Endothelial cell of umbilical vein (primary cell): Measurements from ENCODE around the gene EHF. TPM values are rescaled to one million over a fixed set of nuclear protein-coding genes. Genes with fewer than 3 reads are reported as not detected.

Source experiments
- BruUV-seq: library from RNA; stranded (reverse); fragments of 400-500 nt; replicated peaks from 2 replicates; lab custom pipeline; 2021; lab: Mats Ljungman, UMichigan
- CTCF ChIA-PET: fragments of 300-600, 350-600 bp; sonication (Branson Sonifier 250); formaldehyde crosslinking; loops from one replicate; lab custom pipeline; 2021; ENCODE audit warnings: antibody characterized with exemption, inconsistent platforms; lab: Charles Lee
- POLR2A ChIA-PET: fragments of 300-600, 350-600 bp; sonication (Branson Sonifier 250); formaldehyde crosslinking; loops from one replicate; lab custom pipeline; 2021; ENCODE audit warnings: antibody characterized with exemption, inconsistent platforms; lab: Charles Lee
- DNase-seq: peaks from one replicate; pipeline ENCODE4 v3.0.0-alpha.2; 2011; ENCODE audit warnings: low read depth, low spot score
- FAIRE-seq: peaks from 2 replicates; lab custom pipeline; 2011; peaks lifted over from hg19 to GRCh38; lab: Jason Lieb, UNC
- H2AFZ ChIP-seq: 2 replicates; pipeline ENCODE4 v1.6.0; 2012; ENCODE audit warnings: low read depth, low read length, control low read depth, inconsistent platforms
- H3K27ac ChIP-seq: 2 replicates; pipeline ENCODE4 v1.5.1; 2011; ENCODE audit warnings: low read depth, mild to moderate bottlenecking, control low read depth, low read length, moderate library complexity; ENCODE audit not compliant: insufficient read depth
- H3K27me3 ChIP-seq, 2 experiments: 2 replicates each; pipeline versions ENCODE4 v1.6.0 to v1.6.1; 2011; ENCODE audit warnings: low read length in 2 of 2, mixed read lengths in 1 of 2; ENCODE audit not compliant: control insufficient read depth in 2 of 2, insufficient read depth in 2 of 2
- H3K36me3 ChIP-seq, 2 experiments: 2 replicates in 1 of 2; 3 replicates in 1 of 2; pipeline ENCODE4 v1.5.1; 2011; ENCODE audit warnings: low read length in 2 of 2, mild to moderate bottlenecking in 1 of 2, moderate library complexity in 1 of 2; ENCODE audit not compliant: control insufficient read depth in 2 of 2, insufficient read depth in 2 of 2; ENCODE audit errors: extremely low read depth in 1 of 2
- H3K4me1 ChIP-seq: 3 replicates; pipeline ENCODE4 v1.5.1; 2011; ENCODE audit warnings: mild to moderate bottlenecking, low read length; ENCODE audit not compliant: control insufficient read depth, insufficient read depth; ENCODE audit errors: extremely low read depth
- H3K4me2 ChIP-seq: 2 replicates; pipeline ENCODE4 v1.6.1; 2011; ENCODE audit warnings: low read length, control low read depth, mixed read lengths; ENCODE audit not compliant: insufficient read depth
- H3K4me3 ChIP-seq, 3 experiments: fragments of 200-600 bp in 1 of 3; sonication (generic), shearing (Covaris generic) in 1 of 3; replicated peaks in 1 of 3; 2 replicates each; pipeline ENCODE4 v1.5.1; 2011 to 2016; ENCODE audit warnings: control low read depth in 3 of 3, low read length in 3 of 3, mild to moderate bottlenecking in 2 of 3, inconsistent platforms in 1 of 3, low read depth in 1 of 3, moderate library complexity in 1 of 3; ENCODE audit not compliant: insufficient read depth in 1 of 3
- H3K79me2 ChIP-seq: 2 replicates; pipeline ENCODE4 v1.6.0; 2012; ENCODE audit warnings: low read length, inconsistent platforms; ENCODE audit not compliant: control insufficient read depth, insufficient read depth
- H3K9ac ChIP-seq: replicated peaks from 2 replicates; pipeline ENCODE3; 2011; ENCODE audit warnings: low read length, control low read depth; ENCODE audit not compliant: insufficient read depth; ENCODE audit errors: extremely low read depth
- H3K9me1 ChIP-seq: replicated peaks from 3 replicates; pipeline ENCODE4 v1.6.0; 2011; ENCODE audit warnings: mild to moderate bottlenecking, low read length; ENCODE audit not compliant: control insufficient read depth, insufficient read depth; ENCODE audit errors: extremely low read depth
- H3K9me3 ChIP-seq: replicated peaks from 2 replicates; pipeline ENCODE4 v1.5.1; 2012; ENCODE audit warnings: low read length, inconsistent platforms; ENCODE audit not compliant: control insufficient read depth, insufficient read depth
- H4K20me1 ChIP-seq: replicated peaks from 2 replicates; pipeline ENCODE3; 2011; ENCODE audit warnings: mild to moderate bottlenecking, low read length; ENCODE audit not compliant: control insufficient read depth, insufficient read depth; ENCODE audit errors: extremely low read depth
- EZH2 ChIP-seq: IDR thresholded peaks from 2 replicates; pipeline ENCODE4 v1.6.1; 2012; ENCODE audit warnings: borderline replicate concordance, low read depth, mild to moderate bottlenecking, moderate library complexity, low read length, inconsistent platforms; ENCODE audit not compliant: severe bottlenecking
- FOS ChIP-seq: IDR thresholded peaks from 2 replicates; pipeline ENCODE4 v1.6.1; 2011; ENCODE audit warnings: mild to moderate bottlenecking, low read length, moderate library complexity, borderline replicate concordance; ENCODE audit not compliant: insufficient read depth
- GATA2 ChIP-seq: IDR thresholded peaks from 2 replicates; pipeline ENCODE4 v1.7.0; 2011; ENCODE audit warnings: low read depth, mild to moderate bottlenecking, moderate library complexity, mixed read lengths, low read length; ENCODE audit not compliant: insufficient read length, insufficient read depth
- JUN ChIP-seq: IDR thresholded peaks from 2 replicates; pipeline ENCODE4 v1.6.1; 2011; ENCODE audit warnings: borderline replicate concordance, low read depth; ENCODE audit not compliant: insufficient read length, insufficient read depth
- MAX ChIP-seq: IDR thresholded peaks from 2 replicates; pipeline ENCODE4 v1.6.1; 2011; ENCODE audit not compliant: insufficient read depth, insufficient read length
- MYC ChIP-seq: IDR thresholded peaks from one replicate; pipeline ENCODE4 v1.6.1; 2011; ENCODE audit warnings: mild to moderate bottlenecking, low read depth, low read length
- POLR2A ChIP-seq: IDR thresholded peaks from 2 replicates; pipeline ENCODE4 v1.6.1; 2012; ENCODE audit warnings: low read depth, mild to moderate bottlenecking, control low read depth, low read length
- POLR2AphosphoS5 ChIP-seq: IDR thresholded peaks from 2 replicates; pipeline ENCODE4 v1.6.1; 2012; ENCODE audit warnings: low read depth, mild to moderate bottlenecking, control low read depth, low read length, moderate library complexity; ENCODE audit not compliant: insufficient read depth
- dilution Hi-C: fragments of 300-500 bp; cut with MboI; formaldehyde crosslinking; loops from one replicate; pipeline ENCODE4 v1.15.0; 2019; ENCODE audit warnings: low sequenced_read_pairs; ENCODE audit not compliant: extremely low pct_ligation_motif_present
- intact Hi-C: fragments of 100-400 bp; cut with micrococcal nuclease; formaldehyde crosslinking; loops from one replicate; pipeline ENCODE4 v1.10.0; 2022
- polyA plus RNA-seq, 4 experiments: library from polyadenylated mRNA; depleted of rRNA in 3 of 4; stranded (reverse) in 3 of 4; unstranded in 1 of 4; fragments of >200 nt; gene quantifications; 2 replicates each; pipeline versions ENCODE4 v1.2.1 to v1.2.3, GENCODE V29; 2011 to 2012; ENCODE audit warnings: missing spikeins in 1 of 4
- total RNA-seq: library from RNA; stranded (reverse); gene quantifications from 2 replicates; pipeline ENCODE4 v1.2.3, GENCODE V29; 2021
- TF ChIP-seq, protein P1 (sequence below), 2 donors: IDR thresholded peaks; 1 replicate in 1 of 2; 2 replicates in 1 of 2; pipeline ENCODE4 v1.5.1; 2011; ENCODE audit warnings: low read length in 2 of 2, mild to moderate bottlenecking in 2 of 2, moderate library complexity in 2 of 2, control low read depth in 1 of 2, inconsistent platforms in 1 of 2, low read depth in 1 of 2; ENCODE audit not compliant: insufficient read depth in 1 of 2; ENCODE audit errors: extremely low read depth in 1 of 2

Gene EHF
- total and polyA plus RNA-seq, 2 donors (not counting 3 experiments of a cell fraction or from before 2014, with no cell fraction given): not detected

GRCh38 chr11:34679681-34680080 lies 58.8 kb downstream of the EHF start:
- no peak overlapping the region for H3K27ac ChIP-seq
- ChIA-PET CTCF (no interaction called here), POLR2A (no interaction called here)
- no peaks in the 10 kb centered on the region for H3K79me2 ChIP-seq
- no peaks in the 10 kb centered on the region for H3K9me1 ChIP-seq
- no peak overlapping the region for H3K9ac ChIP-seq
- H2AFZ ChIP-seq: no peak overlapping the region
- no TSS peak for BruUV-seq
- no peaks in the 10 kb centered on the region for H3K27me3 ChIP-seq
- no peaks in the 10 kb centered on the region for H3K9me3 ChIP-seq
- no peak overlapping the region for H3K4me3 ChIP-seq
- FAIRE-seq: no peak
- DNase-seq: no peak
- TF ChIP-seq FOS (no peak), POLR2AphosphoS5 (no peak), MAX (no peak), MYC (no peak), GATA2 (no peak), POLR2A (no peak), EZH2 (no peak), JUN (no peak)
- TF ChIP-seq, protein P1, sequence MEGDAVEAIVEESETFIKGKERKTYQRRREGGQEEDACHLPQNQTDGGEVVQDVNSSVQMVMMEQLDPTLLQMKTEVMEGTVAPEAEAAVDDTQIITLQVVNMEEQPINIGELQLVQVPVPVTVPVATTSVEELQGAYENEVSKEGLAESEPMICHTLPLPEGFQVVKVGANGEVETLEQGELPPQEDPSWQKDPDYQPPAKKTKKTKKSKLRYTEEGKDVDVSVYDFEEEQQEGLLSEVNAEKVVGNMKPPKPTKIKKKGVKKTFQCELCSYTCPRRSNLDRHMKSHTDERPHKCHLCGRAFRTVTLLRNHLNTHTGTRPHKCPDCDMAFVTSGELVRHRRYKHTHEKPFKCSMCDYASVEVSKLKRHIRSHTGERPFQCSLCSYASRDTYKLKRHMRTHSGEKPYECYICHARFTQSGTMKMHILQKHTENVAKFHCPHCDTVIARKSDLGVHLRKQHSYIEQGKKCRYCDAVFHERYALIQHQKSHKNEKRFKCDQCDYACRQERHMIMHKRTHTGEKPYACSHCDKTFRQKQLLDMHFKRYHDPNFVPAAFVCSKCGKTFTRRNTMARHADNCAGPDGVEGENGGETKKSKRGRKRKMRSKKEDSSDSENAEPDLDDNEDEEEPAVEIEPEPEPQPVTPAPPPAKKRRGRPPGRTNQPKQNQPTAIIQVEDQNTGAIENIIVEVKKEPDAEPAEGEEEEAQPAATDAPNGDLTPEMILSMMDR (IDR thresholded peaks at IDR 0.05; ENCODE audit: extremely low read depth in 1 of 2, insufficient read depth in 1 of 2, low read depth in 1 of 2, low read length in 2 of 2): no peak
- no peaks in the 10 kb centered on the region for H3K36me3 ChIP-seq
- dilution Hi-C loops: no loop called here
- intact Hi-C loops: no loop called here
- no peak overlapping the region for H3K4me2 ChIP-seq
- H3K4me1 ChIP-seq: peaks cover 17% of the 10 kb centered on the region
- no peaks in the 10 kb centered on the region for H4K20me1 ChIP-seq
